IMR-90 (cell line): ENCODE results near the gene KIF22. TPM values are rescaled to one million over a fixed set of nuclear protein-coding genes. Genes with fewer than 3 reads are reported as not detected.

ENCODE experiments used
- ATAC-seq: fragments of 200-7000 bp; cut with Tn5 transposase; 2 replicates; pipeline ENCODE4 v1.9.1; 2020; ENCODE audit warnings: low read depth, mild to moderate bottlenecking, moderate library complexity
- BruUV-seq: library from RNA; stranded (reverse); fragments of 400-500 nt; replicated peaks from 2 replicates; lab custom pipeline; 2021; lab: Mats Ljungman, UMichigan
- CTCF ChIA-PET: fragments of 300-600 bp; formaldehyde crosslinking; extraction: SDS; loops from one replicate; lab custom pipeline; 2021; ENCODE audit warnings: antibody characterized with exemption; lab: Yijun Ruan, JAX
- POLR2A ChIA-PET: fragments of 300-600 bp; sonication (Branson Sonifier 250); formaldehyde crosslinking; loops from one replicate; lab custom pipeline; 2022; ENCODE audit warnings: antibody characterized with exemption; ENCODE audit not compliant: unreplicated experiment; lab: Charles Lee
- DNase-seq: peaks from one replicate; pipeline ENCODE4 v3.0.0; 2013
- H2AFZ ChIP-seq: replicated peaks from 2 replicates; pipeline ENCODE3; 2013; ENCODE audit warnings: low read length, mild to moderate bottlenecking; ENCODE audit not compliant: poor library complexity
- H2AK5ac ChIP-seq: 2 replicates; pipeline ENCODE4 v1.6.1; 2013; ENCODE audit warnings: low read depth, low read length, inconsistent platforms
- H2AK9ac ChIP-seq: replicated peaks from 2 replicates; pipeline ENCODE3; 2013; ENCODE audit warnings: mild to moderate bottlenecking, low read depth, low read length, moderate library complexity; ENCODE audit not compliant: poor library complexity
- H2BK120ac ChIP-seq: 2 replicates; pipeline ENCODE4 v1.6.1; 2013; ENCODE audit warnings: low read depth, low read length, inconsistent platforms
- H2BK15ac ChIP-seq: 3 replicates; pipeline ENCODE4 v1.6.1; 2013; ENCODE audit warnings: low read depth, low read length, inconsistent platforms
- H2BK20ac ChIP-seq: 2 replicates; pipeline ENCODE4 v1.6.1; 2013; ENCODE audit warnings: low read depth, mild to moderate bottlenecking, inconsistent platforms, low read length, moderate library complexity
- H2BK5ac ChIP-seq: 2 replicates; pipeline ENCODE4 v1.6.1; 2013; ENCODE audit warnings: mild to moderate bottlenecking, low read depth, low read length, inconsistent platforms; ENCODE audit not compliant: poor library complexity, severe bottlenecking
- H3K14ac ChIP-seq: replicated peaks from 2 replicates; pipeline ENCODE4 v1.6.1; 2013; ENCODE audit warnings: low read depth, low read length, inconsistent platforms
- H3K18ac ChIP-seq: 2 replicates; pipeline ENCODE4 v1.6.1; 2013; ENCODE audit warnings: low read depth, low read length, control low read depth
- H3K23ac ChIP-seq: 2 replicates; pipeline ENCODE4 v1.6.1; 2013; ENCODE audit warnings: low read depth, low read length, inconsistent platforms
- H3K27ac ChIP-seq: 2 replicates; pipeline ENCODE4 v1.5.1; 2013; ENCODE audit warnings: mild to moderate bottlenecking, control low read depth, low read length; ENCODE audit not compliant: insufficient read depth
- H3K27me3 ChIP-seq: 2 replicates; pipeline ENCODE4 v1.6.1; 2013; ENCODE audit warnings: low read length; ENCODE audit not compliant: control insufficient read depth, insufficient read depth
- H3K36me3 ChIP-seq: 2 replicates; pipeline ENCODE4 v1.6.1; 2013; ENCODE audit warnings: low read length, mixed read lengths; ENCODE audit not compliant: control insufficient read depth, insufficient read depth
- H3K4ac ChIP-seq: 2 replicates; pipeline ENCODE4 v1.6.1; 2013; ENCODE audit warnings: low read depth, low read length, inconsistent platforms
- H3K4me1 ChIP-seq: 2 replicates; pipeline ENCODE4 v1.6.1; 2013; ENCODE audit warnings: low read length, mixed read lengths; ENCODE audit not compliant: control insufficient read depth, insufficient read depth
- H3K4me2 ChIP-seq: 2 replicates; pipeline ENCODE4 v1.6.1; 2013; ENCODE audit warnings: low read depth, mild to moderate bottlenecking, control low read depth, low read length, moderate library complexity
- H3K4me3 ChIP-seq: 2 replicates; pipeline ENCODE4 v1.5.1; 2013; ENCODE audit warnings: low read depth, mild to moderate bottlenecking, control low read depth, low read length, moderate library complexity; ENCODE audit not compliant: insufficient read depth
- H3K56ac ChIP-seq: 2 replicates; pipeline ENCODE4 v1.6.1; 2013; ENCODE audit warnings: low read length, inconsistent platforms; ENCODE audit not compliant: insufficient read depth; ENCODE audit errors: extremely low read depth
- H3K79me1 ChIP-seq, 2 experiments: 2 replicates each; pipeline ENCODE4 v1.6.1; 2013; ENCODE audit warnings: low read length in 2 of 2, inconsistent platforms in 1 of 2, low read depth in 1 of 2
- H3K9ac ChIP-seq: 2 replicates; pipeline ENCODE4 v1.6.1; 2013; ENCODE audit warnings: low read depth, low read length, control low read depth
- H3K9me1 ChIP-seq: 2 replicates; pipeline ENCODE4 v1.6.1; 2013; ENCODE audit warnings: low read length, inconsistent platforms; ENCODE audit not compliant: insufficient read depth
- H3K9me3 ChIP-seq: 2 replicates; pipeline ENCODE4 v1.6.1; 2013; ENCODE audit warnings: low read length; ENCODE audit not compliant: control insufficient read depth, insufficient read depth
- H4K20me1 ChIP-seq: 2 replicates; pipeline ENCODE4 v1.6.1; 2013; ENCODE audit warnings: low read length, inconsistent platforms; ENCODE audit not compliant: insufficient read depth
- H4K5ac ChIP-seq: 2 replicates; pipeline ENCODE4 v1.6.1; 2013; ENCODE audit warnings: mild to moderate bottlenecking, low read depth, low read length, control low read depth
- H4K8ac ChIP-seq, 2 experiments: 2 replicates each; pipeline ENCODE4 v1.6.1; 2013; ENCODE audit warnings: low read depth in 2 of 2, low read length in 2 of 2, control low read depth in 1 of 2, inconsistent platforms in 1 of 2
- H4K91ac ChIP-seq: 2 replicates; pipeline ENCODE4 v1.6.1; 2013; ENCODE audit warnings: low read depth, low read length, inconsistent platforms; ENCODE audit not compliant: insufficient read depth
- BHLHE40 ChIP-seq: fragments of 150-350 bp; IDR thresholded peaks from 2 replicates; pipeline ENCODE4 v1.6.1; 2016; ENCODE audit warnings: mild to moderate bottlenecking, low read depth, low read length
- CEBPB ChIP-seq: IDR thresholded peaks from 2 replicates; pipeline ENCODE4 v1.6.1; 2012; ENCODE audit warnings: low read depth, low read length, improper control_type of control experiment
- MAFK ChIP-seq: IDR thresholded peaks from 2 replicates; pipeline ENCODE4 v1.6.1; 2012; ENCODE audit warnings: low read depth, low read length, improper control_type of control experiment
- MAZ ChIP-seq: IDR thresholded peaks from 2 replicates; pipeline ENCODE4 v1.6.1; 2012; ENCODE audit warnings: low read depth, mild to moderate bottlenecking, low read length, improper control_type of control experiment, moderate library complexity, borderline replicate concordance
- MXI1 ChIP-seq: IDR thresholded peaks from 2 replicates; pipeline ENCODE4 v1.6.1; 2012; ENCODE audit warnings: low read depth, mild to moderate bottlenecking, low read length, moderate library complexity, borderline replicate concordance
- NFE2L2 ChIP-seq: fragments of 150-350 bp; IDR thresholded peaks from 2 replicates; pipeline ENCODE4 v1.6.1; 2016; ENCODE audit warnings: low read depth, mild to moderate bottlenecking, low read length
- POLR2A ChIP-seq: IDR thresholded peaks from 2 replicates; pipeline ENCODE4 v1.6.1; 2012; ENCODE audit warnings: mild to moderate bottlenecking, low read depth, low read length
- RCOR1 ChIP-seq: IDR thresholded peaks from 2 replicates; pipeline ENCODE4 v1.6.1; 2012; ENCODE audit warnings: mild to moderate bottlenecking, low read length, improper control_type of control experiment; ENCODE audit not compliant: insufficient replicate concordance
- RFX5 ChIP-seq: IDR thresholded peaks from 2 replicates; pipeline ENCODE4 v1.8.0; 2012; ENCODE audit warnings: low read depth, mild to moderate bottlenecking, low read length, moderate library complexity
- SMC3 ChIP-seq: fragments of 150-350 bp; IDR thresholded peaks from 2 replicates; pipeline ENCODE4 v1.6.1; 2016; ENCODE audit warnings: low read depth, mild to moderate bottlenecking, antibody characterized with exemption, low read length, moderate library complexity
- WGBS, 2 experiments: methylation state at CpG; one replicate each; pipeline versions ENCODE4 v1.1.5 to v1.1.7; 2013; ENCODE audit warnings: missing lambda C conversion rate in 2 of 2; ENCODE audit not compliant: insufficient read length in 1 of 2; ENCODE audit errors: extremely low coverage in 2 of 2; 5-methylcytosine and 5-hydroxymethylcytosine counted together
- dilution Hi-C: fragments of 300-500 bp; cut with HindIII; formaldehyde crosslinking; loops from one replicate; pipeline ENCODE4 v1.14.3; 2018; ENCODE audit warnings: low sequenced_read_pairs; ENCODE audit not compliant: unreplicated experiment
- in situ Hi-C: fragments of 300-500 bp; cut with MboI; formaldehyde crosslinking; loops from 3 replicates; pipeline ENCODE4 v1.14.3; 2019; ENCODE audit warnings: low sequenced_read_pairs, inconsistent platforms, mixed read lengths
- intact Hi-C: fragments of 100-400 bp; cut with micrococcal nuclease; formaldehyde crosslinking; loops from 2 replicates; pipeline ENCODE4 v1.10.0; 2022
- polyA plus RNA-seq, 3 experiments: library from polyadenylated mRNA; depleted of rRNA; stranded (reverse); fragments of >200 nt; gene quantifications; 2 replicates each; pipeline ENCODE4 v1.2.3, GENCODE V29; 2012; ENCODE audit warnings: low replicate concordance in 1 of 3
- total RNA-seq: library from RNA; depleted of rRNA; stranded (reverse); fragments of >200 nt; gene quantifications from 2 replicates; pipeline ENCODE4 v1.2.3, GENCODE V29; 2012
- TF ChIP-seq, protein P1 (sequence below): fragments of 150-350 bp; IDR thresholded peaks from 2 replicates; pipeline ENCODE4 v1.6.1; 2016; ENCODE audit warnings: low read depth, mild to moderate bottlenecking, low read length, moderate library complexity, borderline replicate concordance

KIF22 gene
- total and polyA plus RNA-seq, 2 of the 4 experiments (the other 2 are of a cell fraction) = 43.0 to 65.1 TPM

DNA sequence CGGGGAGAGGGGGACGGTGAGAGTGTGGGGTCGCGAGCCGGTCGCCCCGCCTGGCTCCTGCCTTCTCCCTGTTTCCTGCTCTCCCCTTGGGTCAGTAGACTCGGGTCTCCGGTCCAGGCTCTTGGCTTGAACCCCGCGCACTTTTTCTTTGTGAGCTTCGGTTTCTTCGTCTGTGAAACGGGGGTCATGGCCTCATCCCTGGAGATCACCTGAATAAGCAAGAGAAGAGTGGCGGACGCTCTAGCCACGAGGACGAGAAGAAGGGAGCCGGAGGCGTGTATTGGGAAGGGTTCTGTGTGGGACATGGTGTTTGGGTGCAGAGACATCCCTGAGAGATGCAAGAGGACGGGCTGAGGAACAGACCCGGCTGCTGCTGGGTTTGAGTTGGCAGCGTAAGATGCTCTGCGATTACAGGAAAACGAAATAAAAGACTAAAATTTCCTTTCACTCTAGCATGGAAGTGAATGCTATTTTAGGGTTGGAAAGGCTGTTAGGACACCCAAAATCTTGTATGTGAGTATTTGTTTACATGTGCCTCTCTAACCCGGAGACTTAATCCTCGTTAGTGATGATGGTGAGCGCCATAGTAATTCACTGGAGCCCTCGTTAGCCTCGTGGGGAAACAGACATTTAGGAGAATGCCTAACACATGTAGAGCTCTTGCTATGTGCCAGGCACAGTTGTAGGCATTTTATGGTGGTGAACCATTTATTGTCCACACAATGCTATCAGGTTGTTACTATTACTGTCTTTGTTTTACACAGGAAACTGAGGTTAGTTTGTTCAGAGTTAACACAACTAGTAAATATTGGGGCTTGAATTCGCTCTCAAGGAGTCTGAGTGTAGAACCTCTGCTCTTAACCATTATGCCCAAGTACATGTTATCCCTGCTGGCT, 646 bp downstream of the KIF22 start:
- Histone ChIP-seq H3K14ac (peak overlapping the region; percentile 32), H3K27ac (peak overlapping the region; percentile 60), H3K27me3 (no peaks in the 10 kb centered on the region), H2BK15ac (no peak overlapping the region), H2AK9ac (peak overlapping the region; percentile 71), H3K36me3 (no peaks in the 10 kb centered on the region), H3K56ac (peak overlapping the region; percentile 40; the same call in 1 of the 2 replicates), H2BK20ac (no peak overlapping the region), H4K8ac (peak overlapping the region; percentile 33 to 54; a peak in 1 of 4 replicates), H3K9me1 (peaks cover 10% of the 10 kb centered on the region), H4K91ac (peak overlapping the region; percentile 49; the same call in 1 of the 2 replicates), H3K4me3 (peak overlapping the region; percentile 77), H3K9ac (peak overlapping the region; percentile 87), H2BK120ac (no peak overlapping the region), H2AFZ (peak overlapping the region; percentile 98), H4K20me1 (no peaks in the 10 kb centered on the region), H3K23ac (peak overlapping the region; percentile 73), H2BK5ac (peak overlapping the region; percentile 28), H3K4me1 (peaks cover 3% of the 10 kb centered on the region), H3K4ac (peak overlapping the region; percentile 44), H2AK5ac (peak overlapping the region; percentile 58; the same call in 1 of the 2 replicates), H3K18ac (no peak overlapping the region), H4K5ac (no peak overlapping the region), H3K9me3 (no peaks in the 10 kb centered on the region), H3K4me2 (peak overlapping the region; percentile 94), H3K79me1 (peaks cover 20 to 46% of the 10 kb centered on the region in 2 experiments; a peak in 3 of 4 replicates)
- ATAC-seq (peak; percentile 30), DNase-seq (no peak)
- intact Hi-C loops = loop anchor here (2.0 kb wide), 1 partner anchor 90 kb away; no protein-coding TSS in a partner anchor
- POLR2A ChIA-PET = no interaction called here
- TF ChIP-seq RFX5 (no peak), POLR2A (no peak), MAZ (no peak), MAFK (no peak), SMC3 (no peak), NFE2L2 (no peak), RCOR1 (no peak), CEBPB (no peak), BHLHE40 (no peak), MXI1 (no peak)
- TF ChIP-seq, protein P1, sequence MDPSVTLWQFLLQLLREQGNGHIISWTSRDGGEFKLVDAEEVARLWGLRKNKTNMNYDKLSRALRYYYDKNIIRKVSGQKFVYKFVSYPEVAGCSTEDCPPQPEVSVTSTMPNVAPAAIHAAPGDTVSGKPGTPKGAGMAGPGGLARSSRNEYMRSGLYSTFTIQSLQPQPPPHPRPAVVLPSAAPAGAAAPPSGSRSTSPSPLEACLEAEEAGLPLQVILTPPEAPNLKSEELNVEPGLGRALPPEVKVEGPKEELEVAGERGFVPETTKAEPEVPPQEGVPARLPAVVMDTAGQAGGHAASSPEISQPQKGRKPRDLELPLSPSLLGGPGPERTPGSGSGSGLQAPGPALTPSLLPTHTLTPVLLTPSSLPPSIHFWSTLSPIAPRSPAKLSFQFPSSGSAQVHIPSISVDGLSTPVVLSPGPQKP = no peak
- in situ Hi-C loops = no loop called here
- WGBS, 2 experiments = 0% methylated on average over 13 of the region's 31 CpGs; no CpG with 5 or more reads in 1 of the 2 experiments
- CTCF ChIA-PET = interaction anchor here (0.8 kb wide), 1 partner anchor 13 kb away, joined by 3 read pairs; no protein-coding TSS in a partner anchor
- BruUV-seq = no TSS peak
- dilution Hi-C loops = no loop called here
